IPS-NIHi7 (cell line): ENCODE measurements around the gene IL1R2.

Experiments used
- DNase-seq: peaks from one replicate; pipeline ENCODE4 v3.0.0; 2012; ENCODE audit warnings: mixed read lengths; ENCODE audit errors: extremely low spot score

Gene IL1R2

GRCh38 chr2:102043560-102043959, 51.8 kb downstream of the IL1R2 start:
- no peak for DNase-seq

- DNase-seq, result no peak
Measured at GRCh38 chr2:102044235-102044896, 52.6 kb downstream of the IL1R2 start.

GRCh38 chr2:102044967-102045489, 53.3 kb downstream of the IL1R2 start:
- no peak for DNase-seq

- DNase-seq, result no peak
Measured at GRCh38 chr2:102045697-102046096, 53.9 kb downstream of the IL1R2 start.

- no peak for DNase-seq
Measured at GRCh38 chr2:102046135-102046986, 54.6 kb downstream of the IL1R2 start.

- no peak for DNase-seq
Measured at GRCh38 chr2:102048465-102048864, 56.7 kb downstream of the IL1R2 start.

- DNase-seq, result no peak
Measured at GRCh38 chr2:102049756-102050443, 58.1 kb downstream of the IL1R2 start.

GRCh38 chr2:102050854-102051391, 59.2 kb downstream of the IL1R2 start:
- no peak for DNase-seq

- no peak for DNase-seq
Measured at GRCh38 chr2:102051692-102052277, 60.0 kb downstream of the IL1R2 start.

GRCh38 chr2:102052365-102052764, 60.6 kb downstream of the IL1R2 start:
- no peak for DNase-seq

- DNase-seq, result no peak
Measured at GRCh38 chr2:102053096-102053495, 61.3 kb downstream of the IL1R2 start.

- DNase-seq, result no peak
Measured at GRCh38 chr2:102055346-102055990, 63.7 kb downstream of the IL1R2 start.

- DNase-seq, result no peak
Measured at GRCh38 chr2:102056079-102056581, 64.4 kb downstream of the IL1R2 start.

- DNase-seq, result no peak
Measured at GRCh38 chr2:102057502-102058292, 65.9 kb downstream of the IL1R2 start.

GRCh38 chr2:102058293-102058833, 66.6 kb downstream of the IL1R2 start:
- DNase-seq, result no peak

- DNase-seq, result no peak
Measured at GRCh38 chr2:102059151-102059550, 67.4 kb downstream of the IL1R2 start.

GRCh38 chr2:102060047-102060446, 68.3 kb downstream of the IL1R2 start:
- no peak for DNase-seq

GRCh38 chr2:102060792-102061191, 69.0 kb downstream of the IL1R2 start:
- DNase-seq, result no peak

- no peak for DNase-seq
Measured at GRCh38 chr2:102061286-102061699, 69.5 kb downstream of the IL1R2 start.
